ENCODE results near the gene TRIM69. TPM values are rescaled to one million over a fixed set of nuclear protein-coding genes. Genes with fewer than 3 reads are reported as not detected.
"Not testable (repeated sequence)": the region's sequence is repeated elsewhere in the genome, so short reads cannot be mapped to it uniquely, and the experiment has no call there.

TRIM69 gene
- total RNA-seq = 10 to 100 TPM; 45.4 to 58.2 (median 46.4) TPM

- DNase-seq (no peak), ATAC-seq (peak; percentile 37 to 43)
- H3K9me3 Mint-ChIP-seq = no peaks in the 10 kb centered on the region
- H3K27me3 Mint-ChIP-seq (ENCODE audit: low read depth) = no peaks in the 10 kb centered on the region
- H3K4me1 Mint-ChIP-seq (ENCODE audit: low read depth) = peaks cover 70% of the 10 kb centered on the region
- peak within 1 kb of the TSS; percentile 83 for H3K4me3 Mint-ChIP-seq
- peaks cover 15% of the 10 kb centered on the region for H3K36me3 Mint-ChIP-seq (ENCODE audit: insufficient read depth)
Measured at GRCh38 chr15:44736181-44736765, at the start of gene TRIM69. TRIM69 (plus strand) TSS chr15:44736528; CDS start chr15:44736705, 177 bp downstream.

GRCh38 chr15:44689318-44689717 lies 47.0 kb upstream of the TRIM69 start:
- H3K36me3 Mint-ChIP-seq (ENCODE audit: insufficient read depth) = peaks cover 19% of the 10 kb centered on the region
- H3K27me3 Mint-ChIP-seq (ENCODE audit: low read depth); H3K4me3 Mint-ChIP-seq; ATAC-seq; DNase-seq: not testable (repeated sequence)
- H3K9me3 Mint-ChIP-seq = peaks cover 29% of the 10 kb centered on the region
- peaks cover 45% of the 10 kb centered on the region for H3K4me1 Mint-ChIP-seq (ENCODE audit: low read depth)

GRCh38 chr15:44690245-44690644 lies 46.1 kb upstream of the TRIM69 start:
- not testable (repeated sequence) for ATAC-seq, DNase-seq
- H3K4me1 Mint-ChIP-seq (ENCODE audit: low read depth) = peaks cover 43% of the 10 kb centered on the region

GRCh38 chr15:44692659-44693058 lies 43.7 kb upstream of the TRIM69 start:
- peaks cover 37% of the 10 kb centered on the region for H3K4me1 Mint-ChIP-seq (ENCODE audit: low read depth)
- no peak for ATAC-seq
- peaks cover 7% of the 10 kb centered on the region for H3K9me3 Mint-ChIP-seq
- no peak for DNase-seq
- H3K36me3 Mint-ChIP-seq (ENCODE audit: insufficient read depth) = peaks cover 3% of the 10 kb centered on the region
- no peaks in the 10 kb centered on the region for H3K27me3 Mint-ChIP-seq (ENCODE audit: low read depth)
- H3K4me3 Mint-ChIP-seq = no peak overlapping the region

More at GRCh38 chr15:44690245-44690644, 46.1 kb upstream of the TRIM69 start:
- Mint-ChIP-seq H3K9me3 (peaks cover 22% of the 10 kb centered on the region), H3K36me3 (ENCODE audit: insufficient read depth) (peaks cover 16% of the 10 kb centered on the region)
- not testable (repeated sequence) for H3K27me3 Mint-ChIP-seq (ENCODE audit: low read depth); H3K4me3 Mint-ChIP-seq

- peaks cover 30% of the 10 kb centered on the region for H3K4me1 Mint-ChIP-seq (ENCODE audit: low read depth)
- H3K9me3 Mint-ChIP-seq = peaks cover 6% of the 10 kb centered on the region
- no peaks in the 10 kb centered on the region for H3K36me3 Mint-ChIP-seq (ENCODE audit: insufficient read depth)
- no peaks in the 10 kb centered on the region for H3K27me3 Mint-ChIP-seq (ENCODE audit: low read depth)
- ATAC-seq = no peak
- H3K4me3 Mint-ChIP-seq = no peak overlapping the region
- no peak for DNase-seq
Measured at GRCh38 chr15:44694416-44694815, 41.9 kb upstream of the TRIM69 start.

GRCh38 chr15:44695294-44695693 lies 41.0 kb upstream of the TRIM69 start:
- Mint-ChIP-seq H3K36me3 (ENCODE audit: insufficient read depth) (no peaks in the 10 kb centered on the region), H3K4me1 (ENCODE audit: low read depth) (peaks cover 29% of the 10 kb centered on the region), H3K27me3 (ENCODE audit: low read depth) (no peaks in the 10 kb centered on the region), H3K4me3 (no peak overlapping the region), H3K9me3 (peaks cover 11% of the 10 kb centered on the region)
- ATAC-seq (no peak), DNase-seq (no peak)

- H3K4me1 Mint-ChIP-seq (ENCODE audit: low read depth) = peaks cover 31% of the 10 kb centered on the region
- H3K9me3 Mint-ChIP-seq = peaks cover 16% of the 10 kb centered on the region
- H3K4me3 Mint-ChIP-seq = no peak overlapping the region
- no peak for ATAC-seq
- no peaks in the 10 kb centered on the region for H3K27me3 Mint-ChIP-seq (ENCODE audit: low read depth)
- DNase-seq = no peak
- H3K36me3 Mint-ChIP-seq (ENCODE audit: insufficient read depth) = peaks cover 2% of the 10 kb centered on the region
Measured at GRCh38 chr15:44697014-44697413, 39.3 kb upstream of the TRIM69 start.

- Mint-ChIP-seq H3K27me3 (ENCODE audit: low read depth) (no peaks in the 10 kb centered on the region), H3K9me3 (peaks cover 25% of the 10 kb centered on the region), H3K36me3 (ENCODE audit: insufficient read depth) (peaks cover 2% of the 10 kb centered on the region), H3K4me3 (no peak overlapping the region), H3K4me1 (ENCODE audit: low read depth) (peaks cover 31% of the 10 kb centered on the region)
- DNase-seq = no peak
- no peak for ATAC-seq
Measured at GRCh38 chr15:44698641-44699040, 37.7 kb upstream of the TRIM69 start.

- ATAC-seq; H3K27me3 Mint-ChIP-seq (ENCODE audit: low read depth); H3K4me3 Mint-ChIP-seq; H3K36me3 Mint-ChIP-seq (ENCODE audit: insufficient read depth); DNase-seq: not testable (repeated sequence)
- peaks cover 28% of the 10 kb centered on the region for H3K9me3 Mint-ChIP-seq
- peaks cover 20% of the 10 kb centered on the region for H3K4me1 Mint-ChIP-seq (ENCODE audit: low read depth)
Measured at GRCh38 chr15:44700676-44701075, 35.7 kb upstream of the TRIM69 start.

GRCh38 chr15:44705986-44706385 lies 30.3 kb upstream of the TRIM69 start:
- ATAC-seq = no peak

GRCh38 chr15:44706401-44706800 lies 29.9 kb upstream of the TRIM69 start:
- DNase-seq (no peak), ATAC-seq (no peak)
- Mint-ChIP-seq H3K4me3 (no peak overlapping the region), H3K4me1 (ENCODE audit: low read depth) (peaks cover 25% of the 10 kb centered on the region), H3K9me3 (peaks cover 17% of the 10 kb centered on the region), H3K27me3 (ENCODE audit: low read depth) (no peaks in the 10 kb centered on the region), H3K36me3 (ENCODE audit: insufficient read depth) (peaks cover 12% of the 10 kb centered on the region)

More at GRCh38 chr15:44705986-44706385, 30.3 kb upstream of the TRIM69 start:
- Mint-ChIP-seq H3K4me1 (ENCODE audit: low read depth) (peaks cover 24% of the 10 kb centered on the region), H3K27me3 (ENCODE audit: low read depth) (no peaks in the 10 kb centered on the region), H3K36me3 (ENCODE audit: insufficient read depth) (peaks cover 12% of the 10 kb centered on the region), H3K4me3 (no peak overlapping the region), H3K9me3 (peaks cover 17% of the 10 kb centered on the region)
- no peak for DNase-seq

GRCh38 chr15:44706946-44707636 lies 29.2 kb upstream of the TRIM69 start:
- H3K36me3 Mint-ChIP-seq (ENCODE audit: insufficient read depth) = peaks cover 16% of the 10 kb centered on the region
- H3K4me3 Mint-ChIP-seq = no peak overlapping the region
- peaks cover 25% of the 10 kb centered on the region for H3K4me1 Mint-ChIP-seq (ENCODE audit: low read depth)
- no peak for DNase-seq
- H3K9me3 Mint-ChIP-seq = peaks cover 12% of the 10 kb centered on the region
- no peaks in the 10 kb centered on the region for H3K27me3 Mint-ChIP-seq (ENCODE audit: low read depth)
- no peak for ATAC-seq

- peak overlapping the region; percentile 99 for H3K4me3 Mint-ChIP-seq
- peaks cover 31% of the 10 kb centered on the region for H3K4me1 Mint-ChIP-seq (ENCODE audit: low read depth)
- no peaks in the 10 kb centered on the region for H3K27me3 Mint-ChIP-seq (ENCODE audit: low read depth)
- DNase-seq (no peak), ATAC-seq (peak; percentile 2 to 12)
- H3K36me3 Mint-ChIP-seq (ENCODE audit: insufficient read depth) = peaks cover 38% of the 10 kb centered on the region
- H3K9me3 Mint-ChIP-seq = no peaks in the 10 kb centered on the region
Measured at GRCh38 chr15:44710236-44711095, 25.9 kb upstream of the TRIM69 start.

- ATAC-seq (peak; percentile 79 to 81), DNase-seq (peak; percentile 97)
- no peaks in the 10 kb centered on the region for H3K9me3 Mint-ChIP-seq
- H3K27me3 Mint-ChIP-seq (ENCODE audit: low read depth) = no peaks in the 10 kb centered on the region
- H3K4me3 Mint-ChIP-seq = peak within 1 kb of the TSS; percentile 99
- H3K36me3 Mint-ChIP-seq (ENCODE audit: insufficient read depth) = peaks cover 44% of the 10 kb centered on the region
- H3K4me1 Mint-ChIP-seq (ENCODE audit: low read depth) = peaks cover 39% of the 10 kb centered on the region
Measured at GRCh38 chr15:44711096-44711742, 25.1 kb upstream of the TRIM69 start, which contains the start of the genes B2M and PATL2. B2M (plus strand) TSS chr15:44711517; CDS start chr15:44711547, 30 bp downstream. PATL2 (minus strand) TSS chr15:44711323; CDS start chr15:44676490, 34,833 bp downstream.

All from activated T-cell treated with anti-CD3 and anti-CD28 coated beads, Interleukin-2, amount 50 U/mL, for 4 hours (primary cell).